ENCODE data around the gene TMEM181. TPM values are rescaled to one million over a fixed set of nuclear protein-coding genes. Genes with fewer than 3 reads are reported as not detected.
A peak's percentile ranks its signal among the peaks of the same experiment; 100 is the strongest.

Gene TMEM181
- total RNA-seq, 1 donor from 2014 or later, result 16.9 TPM

- no peak for DNase-seq (ENCODE audit: low spot score)
- Mint-ChIP-seq H3K4me1 (ENCODE audit: low read depth) (peaks cover 59% of the 10 kb centered on the region), H3K4me3 (ENCODE audit: low read depth) (no peak overlapping the region), H3K36me3 (ENCODE audit: low read depth) (peaks cover 44% of the 10 kb centered on the region), H3K27ac (no peak overlapping the region), H3K27me3 (ENCODE audit: low read depth) (no peaks in the 10 kb centered on the region), H3K9me3 (no peaks in the 10 kb centered on the region)
- intact Hi-C loops (cut with micrococcal nuclease), result no loop called here
Measured at GRCh38 chr6:158570681-158570962, 10.7 kb downstream of the TMEM181 start.

DNA sequence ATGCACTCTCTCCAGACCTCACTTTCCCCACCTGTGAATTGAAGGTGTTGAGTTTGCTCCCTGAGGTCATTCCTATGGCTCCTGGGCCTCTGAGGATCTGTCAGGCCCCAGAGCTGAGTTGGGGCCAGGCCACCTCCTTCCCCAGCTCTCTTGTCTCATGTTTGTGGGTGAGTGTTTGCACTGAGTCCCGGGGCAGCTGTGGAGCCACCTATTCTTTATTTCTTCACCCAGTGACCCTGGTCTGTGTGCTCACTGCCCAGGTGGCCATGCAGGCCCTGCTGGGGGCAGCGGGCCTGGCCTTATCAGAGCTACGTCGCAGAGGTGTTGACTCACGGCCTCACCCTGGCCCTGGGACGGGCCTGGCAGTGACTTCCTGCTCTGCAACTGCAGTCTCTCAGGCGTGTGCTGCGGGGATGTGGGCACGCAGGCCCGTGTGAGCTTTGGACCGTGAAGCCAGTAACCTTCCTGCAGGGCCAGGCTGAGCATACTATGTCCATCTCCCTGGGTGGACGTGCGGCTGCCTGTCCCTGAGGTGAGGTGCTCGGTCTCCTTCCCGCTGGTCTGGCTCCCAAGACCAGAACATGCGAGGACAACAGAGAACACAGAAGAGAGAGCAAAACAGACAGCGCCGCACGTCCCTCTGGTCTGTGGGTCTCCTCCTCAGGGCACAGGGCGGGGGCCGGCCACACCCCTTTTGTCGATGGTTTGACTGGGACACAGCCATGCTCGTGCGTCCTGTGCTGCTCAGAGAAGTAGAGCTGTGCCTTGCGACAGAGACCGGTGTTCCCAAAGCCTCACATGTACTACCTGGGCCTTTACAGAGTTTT lies 12.1 kb downstream of the TMEM181 start:
- H3K9me3 Mint-ChIP-seq, result peaks cover under 1% of the 10 kb centered on the region
- H3K4me3 Mint-ChIP-seq (ENCODE audit: low read depth), result no peak overlapping the region
- H3K27ac Mint-ChIP-seq, result no peak overlapping the region
- H3K36me3 Mint-ChIP-seq (ENCODE audit: low read depth), result peaks cover 55% of the 10 kb centered on the region
- peaks cover 59% of the 10 kb centered on the region for H3K4me1 Mint-ChIP-seq (ENCODE audit: low read depth)
- H3K27me3 Mint-ChIP-seq (ENCODE audit: low read depth), result no peaks in the 10 kb centered on the region
- intact Hi-C loops (cut with micrococcal nuclease), result no loop called here
- no peak for DNase-seq (ENCODE audit: low spot score)

GRCh38 chr6:158572653-158573541 lies 13.0 kb downstream of the TMEM181 start:
- peaks cover 64% of the 10 kb centered on the region for H3K36me3 Mint-ChIP-seq (ENCODE audit: low read depth)
- peak overlapping the region; percentile 35 for H3K27ac Mint-ChIP-seq
- intact Hi-C loops (cut with micrococcal nuclease), result no loop called here
- H3K4me1 Mint-ChIP-seq (ENCODE audit: low read depth), result peaks cover 55% of the 10 kb centered on the region
- no peaks in the 10 kb centered on the region for H3K27me3 Mint-ChIP-seq (ENCODE audit: low read depth)
- no peak overlapping the region for H3K4me3 Mint-ChIP-seq (ENCODE audit: low read depth)
- peaks cover 5% of the 10 kb centered on the region for H3K9me3 Mint-ChIP-seq
- no peak for DNase-seq (ENCODE audit: low spot score)

DNA sequence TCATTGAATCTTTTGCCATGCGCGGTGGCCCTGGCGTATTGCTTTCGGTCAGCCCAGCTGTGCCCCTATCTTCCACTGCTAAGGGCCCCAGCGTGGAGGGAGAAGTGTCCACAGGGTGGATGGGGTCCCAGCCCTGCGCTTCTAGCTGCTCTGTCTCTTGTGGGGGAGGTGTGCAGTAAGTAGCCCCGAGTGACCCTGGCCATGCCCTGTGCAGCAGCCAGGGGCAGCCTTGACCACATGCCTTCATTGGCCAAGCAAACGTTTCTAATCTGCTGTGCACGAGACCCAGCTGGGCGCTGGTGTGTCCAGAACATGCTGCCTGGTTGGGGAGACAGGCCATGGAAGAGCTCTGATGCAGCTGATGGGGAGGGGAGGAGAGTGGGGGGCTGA lies 13.6 kb downstream of the TMEM181 start:
- DNase-seq (ENCODE audit: low spot score), result no peak
- Mint-ChIP-seq H3K9me3 (peaks cover 5% of the 10 kb centered on the region), H3K27ac (no peak overlapping the region), H3K4me3 (ENCODE audit: low read depth) (no peak overlapping the region), H3K36me3 (ENCODE audit: low read depth) (peaks cover 70% of the 10 kb centered on the region), H3K4me1 (ENCODE audit: low read depth) (peaks cover 51% of the 10 kb centered on the region), H3K27me3 (ENCODE audit: low read depth) (no peaks in the 10 kb centered on the region)
- intact Hi-C loops (cut with micrococcal nuclease), result no loop called here

DNA sequence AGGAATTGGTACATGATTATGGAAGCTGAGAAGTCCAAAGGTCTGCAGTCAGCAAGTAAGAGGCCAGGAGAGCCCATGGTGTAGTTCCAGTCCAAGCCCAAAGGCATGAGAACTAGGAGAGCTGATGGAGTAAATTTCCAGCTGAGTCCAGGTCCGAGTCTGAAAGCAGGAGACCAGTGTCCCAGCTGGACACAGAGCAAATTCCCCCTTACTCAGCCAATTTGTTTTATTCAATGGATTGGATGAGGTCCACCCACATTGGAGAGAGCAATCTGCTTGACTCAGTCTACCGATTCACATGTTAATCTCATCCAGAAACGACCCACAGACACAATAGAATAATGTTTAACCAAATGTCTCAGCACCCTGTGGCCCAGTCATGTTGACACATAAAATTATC lies 14.9 kb downstream of the TMEM181 start:
- H3K27me3 Mint-ChIP-seq (ENCODE audit: low read depth), result no peaks in the 10 kb centered on the region
- H3K4me3 Mint-ChIP-seq (ENCODE audit: low read depth), result no peak overlapping the region
- intact Hi-C loops (cut with micrococcal nuclease), result no loop called here
- peaks cover 5% of the 10 kb centered on the region for H3K9me3 Mint-ChIP-seq
- H3K36me3 Mint-ChIP-seq (ENCODE audit: low read depth), result peaks cover 70% of the 10 kb centered on the region
- H3K27ac Mint-ChIP-seq, result peak overlapping the region; percentile 53
- no peak for DNase-seq (ENCODE audit: low spot score)
- H3K4me1 Mint-ChIP-seq (ENCODE audit: low read depth), result peaks cover 46% of the 10 kb centered on the region

GRCh38 chr6:158575550-158575949 lies 15.7 kb downstream of the TMEM181 start:
- H3K4me1 Mint-ChIP-seq (ENCODE audit: low read depth), result peaks cover 45% of the 10 kb centered on the region

GRCh38 chr6:158584236-158584651 lies 24.4 kb downstream of the TMEM181 start:
- Mint-ChIP-seq H3K36me3 (ENCODE audit: low read depth) (peaks cover 82% of the 10 kb centered on the region), H3K27ac (no peak overlapping the region), H3K9me3 (no peaks in the 10 kb centered on the region), H3K4me1 (ENCODE audit: low read depth) (peaks cover 3% of the 10 kb centered on the region), H3K27me3 (ENCODE audit: low read depth) (no peaks in the 10 kb centered on the region), H3K4me3 (ENCODE audit: low read depth) (no peak overlapping the region)
- no peak for DNase-seq (ENCODE audit: low spot score)
- intact Hi-C loops (cut with micrococcal nuclease), result no loop called here

More at GRCh38 chr6:158575550-158575949, 15.7 kb downstream of the TMEM181 start:
- peaks cover 5% of the 10 kb centered on the region for H3K9me3 Mint-ChIP-seq
- intact Hi-C loops (cut with micrococcal nuclease), result no loop called here
- peak overlapping the region; percentile 30 for H3K27ac Mint-ChIP-seq
- no peak overlapping the region for H3K4me3 Mint-ChIP-seq (ENCODE audit: low read depth)
- DNase-seq (ENCODE audit: low spot score), result no peak
- H3K27me3 Mint-ChIP-seq (ENCODE audit: low read depth), result no peaks in the 10 kb centered on the region
- H3K36me3 Mint-ChIP-seq (ENCODE audit: low read depth), result peaks cover 72% of the 10 kb centered on the region

GRCh38 chr6:158586652-158587051 lies 26.8 kb downstream of the TMEM181 start:
- Mint-ChIP-seq H3K27ac (no peak overlapping the region), H3K36me3 (ENCODE audit: low read depth) (peaks cover 89% of the 10 kb centered on the region), H3K4me3 (ENCODE audit: low read depth) (no peak overlapping the region), H3K9me3 (no peaks in the 10 kb centered on the region), H3K27me3 (ENCODE audit: low read depth) (no peaks in the 10 kb centered on the region), H3K4me1 (ENCODE audit: low read depth) (peaks cover 3% of the 10 kb centered on the region)
- intact Hi-C loops (cut with micrococcal nuclease), result no loop called here
- no peak for DNase-seq (ENCODE audit: low spot score)

GRCh38 chr6:158589366-158589765 lies 29.5 kb downstream of the TMEM181 start:
- Mint-ChIP-seq H3K36me3 (ENCODE audit: low read depth) (peaks cover 87% of the 10 kb centered on the region), H3K27ac (no peak overlapping the region)
- DNase-seq (ENCODE audit: low spot score), result no peak

DNA sequence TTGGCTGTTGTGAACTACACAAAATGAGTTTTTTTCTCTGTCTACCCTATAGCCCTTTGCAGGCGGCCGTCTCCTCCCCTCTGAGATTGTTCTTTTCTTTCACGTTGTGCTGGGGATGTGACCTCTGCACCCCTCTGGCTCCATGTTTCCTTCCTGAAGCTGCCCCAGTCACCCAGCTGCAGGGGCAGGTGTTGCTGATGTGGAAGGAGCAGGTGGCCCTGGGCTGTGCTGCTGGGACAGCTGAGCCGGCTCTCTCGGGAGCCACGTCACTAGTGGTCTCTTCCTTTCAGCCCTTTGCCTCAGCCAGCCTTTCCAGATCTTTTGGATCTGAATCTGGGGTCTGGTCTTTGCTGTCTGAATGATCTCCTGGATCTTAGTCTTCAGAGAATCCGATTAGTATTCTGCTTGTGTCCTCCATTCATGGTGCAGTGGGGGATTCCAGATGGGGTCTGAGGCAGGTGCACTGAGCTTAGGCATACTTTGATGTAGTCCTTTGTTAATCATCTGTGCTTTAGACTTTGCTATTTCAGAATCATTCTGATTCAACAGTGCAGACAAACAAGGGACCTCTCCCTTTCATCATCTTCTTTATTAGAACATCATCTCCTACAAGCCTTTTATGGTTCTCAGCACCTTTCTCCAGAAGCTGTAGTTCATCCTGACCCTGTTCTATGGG lies 31.4 kb downstream of the TMEM181 start:
- H3K27me3 Mint-ChIP-seq (ENCODE audit: low read depth), result no peaks in the 10 kb centered on the region
- DNase-seq (ENCODE audit: low spot score), result no peak
- H3K27ac Mint-ChIP-seq, result no peak overlapping the region
- H3K36me3 Mint-ChIP-seq (ENCODE audit: low read depth), result peaks cover 81% of the 10 kb centered on the region
- intact Hi-C loops (cut with micrococcal nuclease), result no loop called here
- no peaks in the 10 kb centered on the region for H3K9me3 Mint-ChIP-seq
- no peaks in the 10 kb centered on the region for H3K4me1 Mint-ChIP-seq (ENCODE audit: low read depth)
- no peak overlapping the region for H3K4me3 Mint-ChIP-seq (ENCODE audit: low read depth)

More at GRCh38 chr6:158589366-158589765, 29.5 kb downstream of the TMEM181 start:
- no peak overlapping the region for H3K4me3 Mint-ChIP-seq (ENCODE audit: low read depth)
- H3K9me3 Mint-ChIP-seq, result no peaks in the 10 kb centered on the region
- intact Hi-C loops (cut with micrococcal nuclease), result no loop called here
- H3K4me1 Mint-ChIP-seq (ENCODE audit: low read depth), result no peaks in the 10 kb centered on the region
- no peaks in the 10 kb centered on the region for H3K27me3 Mint-ChIP-seq (ENCODE audit: low read depth)

DNA sequence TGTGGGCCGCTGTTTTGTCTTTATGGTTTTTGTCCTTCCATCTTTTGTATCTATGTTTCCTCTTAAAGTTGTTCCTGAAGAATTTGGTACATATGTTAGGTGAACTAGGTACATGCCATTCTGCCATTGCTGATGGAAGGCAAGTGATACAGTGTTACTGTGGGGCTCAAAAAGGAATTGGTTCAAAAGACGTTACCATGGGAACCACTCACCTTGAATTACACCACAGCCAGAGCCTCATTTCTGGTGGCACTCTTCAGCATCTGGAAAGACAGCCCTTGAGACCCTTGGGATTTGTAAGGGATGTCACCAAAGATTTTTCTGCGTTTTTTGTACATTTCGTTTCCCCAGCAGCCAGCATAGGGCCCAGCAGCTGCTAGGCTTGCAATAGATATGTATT lies 31.9 kb downstream of the TMEM181 start:
- DNase-seq (ENCODE audit: low spot score), result no peak
- Mint-ChIP-seq H3K27me3 (ENCODE audit: low read depth) (no peaks in the 10 kb centered on the region), H3K4me3 (ENCODE audit: low read depth) (no peak overlapping the region), H3K36me3 (ENCODE audit: low read depth) (peaks cover 81% of the 10 kb centered on the region), H3K9me3 (no peaks in the 10 kb centered on the region), H3K4me1 (ENCODE audit: low read depth) (no peaks in the 10 kb centered on the region), H3K27ac (no peak overlapping the region)
- intact Hi-C loops (cut with micrococcal nuclease), result no loop called here

DNA sequence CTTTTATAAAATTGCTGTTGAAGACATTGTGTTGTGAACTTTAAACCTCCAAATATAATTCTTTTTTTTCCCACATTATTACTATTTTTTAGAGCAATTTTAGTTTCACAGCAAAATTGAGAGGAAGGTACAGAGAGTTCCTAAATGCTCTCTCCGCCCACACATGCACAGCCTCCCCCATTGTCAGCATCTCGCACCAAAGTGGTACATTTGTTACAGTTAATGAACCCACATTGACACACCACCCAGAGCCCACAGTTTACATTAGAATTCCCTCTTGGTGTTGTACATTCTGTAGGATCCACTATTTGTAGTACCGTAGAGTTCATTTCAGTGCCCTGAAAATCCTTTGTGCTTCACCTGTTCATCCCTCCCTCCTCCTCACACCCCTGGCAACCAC lies 33.8 kb downstream of the TMEM181 start:
- H3K4me1 Mint-ChIP-seq (ENCODE audit: low read depth), result peaks cover 3% of the 10 kb centered on the region
- no peak for DNase-seq (ENCODE audit: low spot score)
- H3K4me3 Mint-ChIP-seq (ENCODE audit: low read depth), result no peak overlapping the region
- peaks cover 76% of the 10 kb centered on the region for H3K36me3 Mint-ChIP-seq (ENCODE audit: low read depth)
- H3K27ac Mint-ChIP-seq, result no peak overlapping the region
- no peaks in the 10 kb centered on the region for H3K9me3 Mint-ChIP-seq
- intact Hi-C loops (cut with micrococcal nuclease), result no loop called here
- H3K27me3 Mint-ChIP-seq (ENCODE audit: low read depth), result no peaks in the 10 kb centered on the region

GRCh38 chr6:158595223-158595622 lies 35.3 kb downstream of the TMEM181 start:
- intact Hi-C loops (cut with micrococcal nuclease), result no loop called here
- H3K4me1 Mint-ChIP-seq (ENCODE audit: low read depth), result peaks cover 3% of the 10 kb centered on the region
- H3K27ac Mint-ChIP-seq, result no peak overlapping the region
- peaks cover 70% of the 10 kb centered on the region for H3K36me3 Mint-ChIP-seq (ENCODE audit: low read depth)
- no peak for DNase-seq (ENCODE audit: low spot score)
- no peak overlapping the region for H3K4me3 Mint-ChIP-seq (ENCODE audit: low read depth)
- no peaks in the 10 kb centered on the region for H3K27me3 Mint-ChIP-seq (ENCODE audit: low read depth)
- H3K9me3 Mint-ChIP-seq, result no peaks in the 10 kb centered on the region
